ENCODE results near the gene MYO3B.
"Not testable (repeated sequence)": the region's sequence is repeated elsewhere in the genome, so short reads cannot be mapped to it uniquely, and the experiment has no call there.

The MYO3B gene

DNA sequence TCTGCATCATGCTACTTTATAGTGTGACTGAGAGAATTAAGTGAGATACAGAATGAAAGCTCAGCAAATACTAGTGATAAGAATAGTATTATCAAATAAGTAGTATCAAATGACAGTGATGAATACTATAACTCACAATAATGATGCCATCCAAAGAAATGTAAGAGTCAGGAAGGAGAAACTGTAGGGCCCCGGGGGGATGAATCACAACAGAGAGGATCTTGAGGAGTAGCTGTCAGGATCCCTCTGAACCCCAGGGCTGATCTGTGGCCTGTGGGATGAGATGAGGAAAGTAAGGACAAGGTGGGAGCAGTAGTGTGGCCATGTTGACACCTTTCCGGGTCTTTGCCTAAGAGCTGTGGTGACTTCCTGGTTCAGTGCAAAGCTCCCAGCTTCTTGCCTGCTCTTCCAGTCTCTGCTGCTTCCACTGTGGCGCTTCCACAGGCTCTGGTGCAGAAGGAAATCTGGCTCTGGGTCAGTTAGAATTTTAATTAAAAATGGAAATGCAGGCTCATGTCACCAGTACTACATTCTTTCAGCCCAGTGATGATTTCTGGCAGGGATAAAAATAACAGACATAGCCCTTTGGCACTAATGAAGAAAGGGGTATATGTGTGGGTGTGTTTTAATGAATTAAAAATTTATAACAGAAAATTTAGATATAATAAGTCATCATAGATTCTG is 166.9 kb downstream of the MYO3B start:
- no peak for DNase-seq

DNA sequence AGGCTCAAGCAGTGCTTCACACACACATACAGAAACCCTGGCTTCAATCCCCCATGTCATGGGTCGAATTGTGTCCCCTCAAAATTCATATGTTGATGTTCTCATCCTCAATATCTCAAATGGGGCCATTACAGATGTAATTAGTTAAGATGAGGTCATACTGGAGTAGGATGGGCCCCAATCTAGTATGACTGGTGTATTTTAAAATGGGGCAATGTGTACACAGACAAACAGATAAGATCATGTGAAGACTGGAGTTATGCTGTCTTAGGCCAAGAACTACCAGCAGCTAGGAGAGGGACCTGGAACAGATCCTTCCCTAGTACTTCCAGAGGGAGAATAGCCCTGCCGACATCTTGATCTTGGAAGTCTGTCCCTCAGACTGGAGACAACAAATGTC is 167.7 kb downstream of the MYO3B start:
- no peak for DNase-seq

DNA sequence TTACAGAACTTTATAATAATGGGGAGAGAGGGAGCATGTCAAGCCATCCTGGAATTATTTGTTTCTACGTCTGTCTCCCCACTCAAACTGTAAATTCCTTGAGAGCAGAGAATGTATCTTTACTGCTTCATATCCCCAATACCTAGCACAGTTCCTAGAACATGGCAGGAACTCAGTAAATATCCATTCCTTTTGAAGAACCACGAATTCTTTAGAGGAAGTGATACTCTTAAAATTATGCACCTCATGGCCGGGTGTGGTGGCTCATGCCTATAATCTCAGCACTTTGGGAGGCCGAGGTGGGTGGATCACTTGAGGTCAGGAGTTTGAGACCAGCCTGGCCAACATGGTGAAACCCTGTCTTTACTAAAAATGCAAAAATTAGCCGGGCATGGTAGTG is 171.3 kb downstream of the MYO3B start:
- not testable (repeated sequence) for DNase-seq

DNA sequence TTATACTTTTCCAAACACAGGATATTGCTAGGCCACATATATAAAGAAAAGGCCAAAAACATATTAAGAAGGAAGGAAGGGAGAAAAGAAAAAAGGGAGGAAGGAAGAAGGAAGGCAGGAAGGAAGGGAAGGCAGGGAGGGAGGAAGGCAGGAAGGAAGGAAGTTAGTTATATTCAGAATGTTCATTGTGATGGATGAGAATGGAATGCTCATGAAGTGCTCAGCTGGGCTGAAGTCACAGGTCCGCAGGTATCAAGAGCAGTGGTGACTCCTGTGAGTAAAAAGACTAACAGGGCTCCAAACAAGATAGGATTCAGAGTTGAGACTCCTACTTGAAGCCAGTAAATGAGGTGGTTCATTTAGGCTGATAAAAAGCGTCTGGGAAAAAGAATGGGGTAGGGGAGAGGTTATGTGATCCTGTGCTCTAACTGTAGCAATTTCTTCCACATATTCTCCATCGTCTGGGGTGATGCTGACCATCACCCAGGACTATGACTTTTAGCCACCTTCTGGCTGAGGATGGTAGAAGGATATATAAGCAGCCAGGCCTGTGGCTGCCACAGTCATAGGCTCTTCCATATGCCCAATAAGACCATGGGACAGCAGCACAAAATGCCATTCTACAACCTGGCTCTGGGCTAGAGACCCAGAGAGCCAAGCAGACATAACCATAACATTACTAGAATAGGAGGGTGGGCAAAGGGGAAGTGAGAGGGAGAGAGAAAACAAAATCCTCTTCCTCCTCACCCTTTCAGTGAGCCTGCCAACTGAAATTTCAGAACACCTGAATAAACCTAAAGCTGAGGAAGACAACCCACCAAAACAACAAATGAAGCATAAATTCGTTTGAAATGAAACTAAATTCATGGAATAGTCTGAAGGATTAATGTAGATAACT is 173.2 kb downstream of the MYO3B start:
- no peak for DNase-seq

DNA sequence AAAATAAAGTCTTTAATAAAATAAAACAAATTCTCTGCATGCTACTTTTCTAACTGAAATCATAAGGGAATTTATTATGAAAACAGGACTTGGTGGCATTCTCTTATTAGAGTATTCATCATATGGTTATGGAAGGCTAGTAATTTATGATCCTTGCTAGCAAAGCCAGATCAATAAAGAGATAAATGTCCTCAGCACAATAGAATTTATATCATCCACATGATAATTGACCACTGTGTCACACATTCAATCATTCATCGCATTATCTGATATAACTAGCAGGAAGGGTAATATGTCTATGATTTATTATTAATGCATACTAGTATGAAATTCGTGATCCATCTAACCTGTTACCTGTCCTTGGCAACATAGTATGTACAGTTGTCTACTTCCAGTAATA is 175.8 kb downstream of the MYO3B start:
- no peak for DNase-seq

DNA sequence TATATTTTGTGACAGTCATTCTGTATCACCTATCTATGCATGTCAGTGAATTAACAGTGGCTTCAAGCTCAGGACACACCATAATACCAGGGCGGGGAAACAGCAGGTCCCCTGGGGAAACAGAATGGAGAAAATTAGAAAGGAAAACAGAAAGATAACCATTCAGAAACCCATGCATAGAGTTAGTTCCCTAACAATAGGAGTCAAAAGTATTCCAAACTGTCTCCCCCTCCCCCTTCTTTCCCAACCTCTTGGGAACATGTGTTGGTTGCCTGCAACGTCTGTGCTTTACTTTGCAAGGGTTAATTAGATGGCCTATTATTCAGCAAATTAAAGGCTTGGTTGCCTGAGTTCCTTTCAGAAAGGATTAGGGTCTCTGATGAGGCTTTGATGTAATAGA is 176.4 kb downstream of the MYO3B start:
- no peak for DNase-seq

DNA sequence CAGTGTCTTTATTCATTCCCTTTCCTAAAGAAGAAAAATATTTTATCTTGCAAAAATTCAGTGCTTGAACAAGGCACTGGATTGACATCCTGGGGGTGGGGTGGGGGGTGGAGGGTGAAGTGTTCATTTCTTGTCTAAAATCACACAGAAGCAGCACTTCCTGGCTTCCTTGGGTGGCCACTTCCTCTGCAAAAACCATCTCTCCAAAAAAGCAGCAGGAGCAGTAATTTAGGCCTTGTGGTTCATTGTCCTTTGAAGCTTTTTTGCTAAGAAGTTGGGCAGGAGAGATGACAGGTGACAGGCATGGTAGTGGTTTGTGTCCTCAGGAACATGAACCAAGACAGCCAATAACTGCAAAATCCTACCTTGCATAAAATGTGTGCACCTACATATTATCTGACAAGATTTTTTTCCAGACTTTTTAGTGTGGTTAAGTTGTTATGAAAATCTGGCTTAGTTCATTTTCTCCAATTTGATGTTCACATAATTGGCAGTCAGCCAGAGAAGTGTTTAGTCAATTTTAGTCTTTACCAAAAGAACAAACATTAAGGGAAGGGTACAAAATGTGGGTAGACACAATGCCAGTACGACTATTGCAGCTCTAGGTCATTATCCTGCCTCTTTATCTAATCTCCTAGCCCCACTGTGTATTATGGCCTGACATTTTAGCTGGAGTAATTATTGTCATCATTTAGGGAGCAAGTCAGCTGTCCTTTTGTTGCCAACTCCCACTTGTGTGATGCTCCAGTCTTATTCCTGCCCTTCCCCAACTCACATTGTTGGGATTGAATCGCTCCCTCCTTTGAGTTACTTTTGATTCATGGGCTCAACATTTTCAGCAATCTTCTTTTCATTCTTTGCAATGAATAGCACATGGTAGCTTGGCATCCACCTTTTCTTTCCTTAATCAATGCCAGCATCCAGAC is 177.2 kb downstream of the MYO3B start:
- DNase-seq = no peak

DNA sequence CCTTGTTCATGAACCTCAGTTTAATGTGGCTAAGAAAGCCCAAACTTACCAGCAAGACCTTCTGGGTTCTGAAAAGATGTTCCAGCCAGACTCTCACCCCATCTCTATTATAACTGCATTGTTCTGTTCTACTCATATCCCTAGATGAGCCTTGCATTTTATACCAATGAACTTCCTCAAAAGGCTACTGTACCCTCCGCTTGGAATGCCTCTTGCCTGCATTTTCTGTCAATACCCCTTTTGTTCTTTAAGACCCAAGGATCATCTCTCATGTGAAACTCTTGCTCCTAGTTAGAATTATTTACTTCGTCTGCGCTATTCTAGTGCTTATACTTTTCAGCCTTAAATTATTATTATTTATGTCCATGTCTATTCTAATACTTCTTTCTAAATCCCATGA is 181.5 kb downstream of the MYO3B start:
- no peak for DNase-seq

DNA sequence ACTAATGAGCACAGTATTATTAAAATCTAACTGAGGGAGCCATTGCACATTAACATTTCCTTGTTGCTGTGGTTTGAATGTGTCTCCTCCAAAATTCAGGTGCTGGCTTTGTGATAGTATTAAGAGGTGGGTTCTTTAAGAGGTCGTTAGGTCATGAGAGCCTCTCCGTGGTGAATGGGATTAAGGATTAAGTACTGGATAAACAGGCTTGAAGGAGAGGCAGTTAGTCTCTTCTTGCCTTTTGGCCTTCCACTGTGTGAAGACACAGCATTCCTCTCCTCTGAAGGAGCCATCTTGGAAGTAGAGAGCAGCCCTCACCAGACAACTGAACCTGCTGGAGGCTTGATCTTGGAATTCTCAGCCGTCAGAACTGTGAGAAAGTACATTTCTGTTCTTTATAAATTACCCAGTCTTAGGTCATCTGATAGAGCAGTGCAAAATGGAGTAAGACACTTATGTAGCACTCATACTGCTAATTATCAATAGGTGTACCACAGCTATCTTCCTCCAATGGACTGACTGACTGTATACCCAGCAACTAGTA is 182.7 kb downstream of the MYO3B start:
- DNase-seq = no peak

DNA sequence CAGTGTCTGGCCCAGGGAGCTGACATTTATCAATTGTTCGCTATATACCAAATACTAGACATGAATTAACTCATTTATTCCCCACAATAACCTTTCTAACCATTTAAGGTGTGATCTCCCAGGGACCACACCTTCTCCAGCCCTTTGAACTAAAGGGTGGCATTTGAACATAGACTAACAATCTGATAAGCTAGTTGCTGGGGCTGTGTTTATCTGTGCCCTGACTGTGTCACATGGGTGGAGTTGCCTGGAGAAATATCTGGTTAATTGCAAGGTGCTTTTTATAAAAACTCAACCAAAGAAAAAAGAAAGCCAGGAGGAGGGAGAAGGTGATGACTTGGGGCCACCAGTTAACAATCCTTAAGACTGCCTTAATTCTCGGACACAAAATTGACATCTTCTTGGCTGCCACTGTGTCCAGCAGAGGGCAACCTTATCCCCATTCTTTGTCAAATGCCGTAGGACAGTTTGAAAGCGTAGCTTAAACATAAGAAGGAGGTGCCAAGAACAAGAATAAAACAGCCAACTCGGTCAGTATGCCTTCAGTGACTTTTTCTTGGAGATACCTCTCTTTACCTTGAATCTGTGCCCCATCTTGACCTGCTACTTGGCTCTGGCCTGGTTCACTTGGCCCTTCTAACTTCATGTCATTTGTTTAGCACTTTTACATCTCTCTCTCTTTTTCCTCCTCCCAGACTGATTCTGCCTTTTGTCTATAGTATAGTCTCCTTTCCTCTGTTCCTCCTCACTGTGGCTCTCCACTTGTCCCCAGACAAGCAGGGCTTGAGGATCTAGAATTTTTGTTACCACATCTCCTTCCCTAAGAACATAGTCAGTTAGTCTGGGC is 183.4 kb downstream of the MYO3B start:
- peak; percentile 41 for DNase-seq

DNA sequence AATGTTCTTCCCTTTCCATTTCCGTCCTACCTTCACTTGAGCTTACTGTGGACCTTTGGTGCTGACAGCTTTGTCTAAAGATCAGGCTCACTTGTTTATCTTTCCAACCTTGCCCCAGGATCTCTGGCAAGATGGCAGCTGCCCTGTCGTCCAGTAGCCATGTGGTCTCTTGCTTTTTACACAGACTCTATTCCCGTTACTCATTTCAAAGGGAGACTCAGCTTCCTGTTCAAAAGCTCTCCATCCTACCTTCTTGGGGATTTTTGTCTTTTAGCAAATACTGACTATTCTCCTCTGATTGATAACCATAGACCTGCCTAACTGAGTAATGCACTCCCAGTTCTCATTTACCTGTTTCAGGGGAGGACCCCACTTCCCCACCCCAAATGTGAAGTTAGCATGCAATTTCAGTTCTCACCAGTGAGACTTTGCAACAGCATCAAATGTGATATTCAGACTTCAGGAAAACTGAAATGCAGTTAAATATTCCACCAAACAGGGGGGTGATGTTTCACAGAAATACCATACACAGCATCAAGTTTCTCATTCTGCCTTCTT is 184.4 kb downstream of the MYO3B start:
- DNase-seq = no peak

DNA sequence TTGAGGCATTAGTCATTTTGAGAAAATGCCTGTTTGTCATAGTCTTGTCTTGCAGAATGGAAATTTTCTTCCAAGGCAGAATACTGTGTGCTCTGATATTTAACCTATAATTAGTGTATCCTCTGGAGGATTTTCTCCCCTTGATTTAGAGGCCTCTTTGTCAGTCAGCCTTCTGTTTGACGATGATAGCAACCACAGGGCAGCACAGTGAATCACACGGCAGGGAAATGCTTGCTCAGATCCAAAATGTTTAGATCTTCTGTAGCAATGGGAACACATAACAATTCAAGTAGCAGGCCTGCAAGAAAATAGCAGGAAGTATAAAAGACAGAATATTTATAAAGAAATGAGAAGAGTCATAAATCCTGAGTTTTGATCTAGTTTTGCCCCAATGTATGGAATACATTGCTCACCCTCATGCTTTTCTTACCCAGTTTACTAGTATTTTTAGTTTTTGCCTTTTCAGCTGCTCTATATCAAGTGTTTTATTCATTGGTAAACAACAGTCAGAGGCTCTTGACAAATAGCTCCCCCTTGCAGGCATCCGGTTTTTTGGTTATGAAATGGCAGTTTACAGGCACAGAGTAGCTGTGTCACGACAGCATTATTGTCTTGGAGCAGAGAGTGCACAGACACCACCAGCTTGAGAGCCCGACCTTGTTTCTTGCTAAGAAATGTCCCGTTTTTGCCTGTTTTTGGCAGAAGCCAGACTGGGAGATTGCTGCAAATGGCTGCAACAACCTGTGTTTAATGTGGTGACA is 185.1 kb downstream of the MYO3B start:
- no peak for DNase-seq

DNA sequence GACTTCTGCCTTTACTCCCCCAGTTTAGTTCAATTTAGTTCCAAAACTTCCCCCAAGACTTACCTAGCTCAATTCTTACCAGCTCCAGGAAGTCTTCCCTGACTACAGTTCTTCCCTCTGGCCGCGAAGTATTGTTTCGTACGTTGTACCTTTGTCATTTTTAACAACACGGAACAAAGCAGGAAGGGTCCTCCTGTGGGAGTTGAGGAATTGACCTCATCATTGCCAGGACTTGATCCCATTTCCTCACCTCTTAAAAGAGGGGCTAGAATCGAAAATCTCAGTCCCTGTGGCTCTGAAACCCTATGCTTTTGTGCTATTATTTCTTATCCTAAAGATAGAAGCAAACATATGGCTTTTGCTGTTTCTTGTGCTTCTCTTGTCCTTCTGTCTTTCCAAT is 187.1 kb downstream of the MYO3B start:
- no peak for DNase-seq

DNA sequence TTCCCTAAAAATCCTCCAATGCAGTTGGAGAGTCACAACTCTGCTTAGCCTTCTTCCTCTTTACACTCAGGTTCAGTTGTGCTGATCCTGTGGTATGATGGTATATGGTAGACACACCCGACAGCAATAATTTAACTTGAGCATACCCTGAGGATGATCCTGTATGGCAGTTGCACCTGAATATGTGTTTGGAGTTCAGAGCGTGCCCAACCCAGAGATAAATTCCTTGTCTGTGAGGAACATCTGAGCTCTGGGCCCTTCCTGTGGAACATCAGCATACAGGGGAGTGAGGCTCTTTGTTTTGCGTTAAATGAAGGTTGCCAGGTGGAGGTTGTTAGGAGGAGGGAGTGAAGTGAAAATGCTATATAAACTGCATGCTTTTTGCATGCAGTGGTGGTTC is 187.7 kb downstream of the MYO3B start:
- DNase-seq = no peak

DNA sequence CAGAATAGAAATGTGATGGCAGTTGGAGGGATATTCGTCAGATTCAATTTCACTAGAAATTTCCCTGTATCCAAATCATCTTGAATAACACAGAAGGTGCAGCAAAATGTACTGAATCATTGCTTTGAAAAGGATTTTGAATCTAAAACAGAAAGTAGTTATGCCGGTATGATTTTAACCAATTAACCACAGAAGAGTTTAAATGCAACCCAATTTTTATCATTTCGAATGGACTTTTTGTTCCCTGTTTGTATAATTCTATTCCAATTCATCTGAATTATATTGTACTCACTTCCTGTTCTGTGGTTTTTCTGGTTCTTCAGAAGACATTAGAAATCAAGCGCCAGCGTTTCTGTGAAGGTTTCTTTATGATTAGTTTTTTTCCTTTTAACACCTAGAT is 190.4 kb downstream of the MYO3B start:
- no peak for DNase-seq

DNA sequence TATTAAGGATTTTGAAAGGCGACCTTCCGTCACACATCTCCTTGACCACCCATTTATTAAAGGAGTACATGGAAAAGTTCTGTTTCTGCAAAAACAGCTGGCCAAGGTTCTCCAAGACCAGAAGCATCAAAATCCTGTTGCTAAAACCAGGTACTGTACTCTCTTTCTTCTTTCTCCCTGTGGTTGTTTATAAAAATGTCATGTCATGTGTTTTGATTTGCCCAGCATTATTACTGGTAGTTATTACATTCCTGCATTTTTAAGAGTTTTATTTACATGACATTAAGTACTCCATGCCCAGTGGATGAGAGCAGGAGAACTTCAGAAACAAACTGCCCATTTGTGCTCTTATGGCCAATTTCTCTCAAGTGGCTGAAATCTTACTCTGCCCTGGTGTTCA is 191.3 kb downstream of the MYO3B start:
- no peak for DNase-seq

DNA sequence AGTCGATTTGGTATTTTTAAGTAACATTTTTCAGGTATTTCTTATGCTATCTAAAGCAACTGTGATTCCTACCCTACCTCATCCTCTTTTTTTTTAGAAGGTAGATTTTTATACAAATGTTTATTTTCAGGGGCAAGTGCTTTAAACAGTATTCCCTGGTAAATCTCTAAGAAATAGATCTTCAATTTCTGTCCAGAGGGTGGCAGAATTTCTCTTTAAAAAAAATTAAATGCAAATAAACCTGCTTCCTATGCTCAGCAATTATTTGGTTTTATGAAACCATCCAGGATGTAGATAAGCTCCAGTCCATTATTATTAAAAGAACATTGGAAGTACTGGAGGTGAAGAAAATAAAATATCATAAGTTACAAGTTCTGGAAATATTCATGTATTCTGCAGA is 191.9 kb downstream of the MYO3B start:
- DNase-seq = peak; percentile 4

DNA sequence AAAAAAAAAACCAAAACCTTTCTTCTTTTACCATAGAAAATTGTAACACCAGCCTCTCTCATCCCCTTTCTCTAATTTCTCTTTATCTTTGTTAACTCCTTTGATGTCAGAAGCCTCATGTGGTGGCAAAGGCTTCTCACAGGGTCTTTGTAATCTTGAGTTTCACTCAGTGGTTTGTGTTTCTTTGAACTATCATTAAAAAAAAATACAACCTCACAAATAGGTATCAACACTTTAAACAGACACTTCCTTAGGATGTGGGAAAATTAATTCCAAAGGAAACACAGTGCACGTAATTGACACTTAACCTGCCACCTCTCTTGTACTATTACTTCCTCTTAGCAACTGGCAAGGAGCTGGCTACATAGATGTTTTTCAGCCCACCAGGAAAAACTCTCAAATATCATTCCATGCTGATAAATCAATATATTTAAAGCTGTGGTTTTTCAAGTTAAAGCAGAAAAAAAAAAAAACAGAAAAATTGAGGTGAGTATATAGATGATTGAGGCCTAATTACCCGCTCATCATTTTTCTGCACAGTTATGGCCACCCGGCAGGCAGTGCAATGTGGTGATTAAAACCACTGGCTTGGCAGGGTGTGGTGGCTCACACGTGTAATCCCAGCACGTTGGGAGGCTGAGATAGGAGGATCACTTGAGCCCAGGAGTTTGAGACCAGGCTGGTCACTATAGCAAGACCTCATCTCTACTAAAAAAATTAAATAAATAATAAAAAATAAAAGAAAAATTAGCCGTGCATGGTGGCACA is 193.5 kb downstream of the MYO3B start:
- no peak for DNase-seq

DNA sequence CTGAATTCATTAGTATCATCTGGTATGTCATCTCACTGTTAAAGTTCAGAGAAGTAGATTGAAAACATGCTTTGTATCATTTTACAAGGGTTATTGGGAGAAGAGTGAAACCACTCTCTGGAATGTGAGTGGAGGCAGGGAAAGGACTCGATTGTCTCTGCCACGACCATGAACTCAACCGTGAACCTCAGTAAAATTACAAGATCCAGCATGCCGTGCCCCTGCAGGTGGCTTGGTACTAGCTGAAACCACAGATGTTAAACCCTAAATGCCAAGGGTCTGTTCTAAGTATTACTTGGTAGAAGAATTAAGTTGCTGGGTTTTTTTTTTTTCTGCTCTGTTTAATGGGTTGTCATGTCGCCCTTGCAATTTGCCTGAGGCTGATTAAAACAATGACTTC is 197.2 kb downstream of the MYO3B start:
- no peak for DNase-seq

Measured in EL (cell line).